GM18505 (cell line): ENCODE measurements around the gene ATP10B.
"Not testable (repeated sequence)": the region's sequence is repeated elsewhere in the genome, so short reads cannot be mapped to it uniquely, and the experiment has no call there.

Source experiments
- ATAC-seq: cut with Tn5 transposase; IDR thresholded peaks from one replicate; pipeline ENCODE4 v1.9.1; 2021; ENCODE audit not compliant: unreplicated experiment
- POLR2A ChIP-seq: IDR thresholded peaks from 4 replicates; pipeline ENCODE4 v1.6.1; 2011; ENCODE audit warnings: borderline replicate concordance; ENCODE audit not compliant: insufficient read depth, insufficient read length; ENCODE audit errors: extremely low read depth

ATP10B gene

GRCh38 chr5:160844177-160844576 lies 7.8 kb downstream of the ATP10B start:
- no peak for TF ChIP-seq POLR2A
- no peak for ATAC-seq

- peak; percentile 96 for ATAC-seq
- TF ChIP-seq POLR2A = no peak
Observed at GRCh38 chr5:160843240-160843639, 8.8 kb downstream of the ATP10B start.

DNA sequence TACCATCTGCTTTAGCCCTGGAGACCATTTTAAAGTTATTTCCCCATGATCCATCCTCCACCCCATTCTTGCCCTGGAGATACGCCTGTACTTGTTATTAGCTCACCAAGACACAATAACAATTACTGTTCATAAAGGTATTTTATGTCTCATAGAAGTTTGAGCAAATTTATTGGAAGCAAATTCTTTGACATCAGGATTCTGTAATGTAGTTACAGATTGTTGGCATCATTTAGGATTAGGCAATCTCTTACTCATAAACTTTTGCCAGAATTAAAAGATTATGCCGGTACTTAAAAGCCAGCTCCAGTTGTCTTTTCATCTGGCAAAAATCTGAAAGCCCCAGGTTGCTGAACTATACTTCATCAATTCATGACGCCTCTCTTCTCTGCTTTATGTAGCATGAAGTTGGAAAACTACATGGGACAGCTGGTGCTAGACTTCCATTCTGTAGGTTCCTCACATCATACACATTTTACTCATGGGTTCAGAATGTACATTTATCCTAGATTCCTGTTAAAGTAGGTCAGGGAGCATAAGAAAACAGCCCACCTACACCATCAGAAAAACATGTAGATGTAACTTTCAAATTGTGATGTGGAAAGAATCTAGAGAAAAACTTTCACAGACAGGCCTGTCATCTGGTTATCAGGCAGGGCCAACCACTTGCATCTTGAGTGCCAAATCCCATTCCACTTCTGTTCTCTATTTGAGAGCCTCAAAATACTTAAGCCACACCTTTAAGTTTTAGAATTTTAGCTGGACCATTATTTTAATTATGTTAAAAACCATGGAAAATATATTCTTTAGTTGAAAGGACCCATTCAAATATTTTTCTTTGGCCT lies 14.0 kb downstream of the ATP10B start:
- no peak for TF ChIP-seq POLR2A
- ATAC-seq = no peak

DNA sequence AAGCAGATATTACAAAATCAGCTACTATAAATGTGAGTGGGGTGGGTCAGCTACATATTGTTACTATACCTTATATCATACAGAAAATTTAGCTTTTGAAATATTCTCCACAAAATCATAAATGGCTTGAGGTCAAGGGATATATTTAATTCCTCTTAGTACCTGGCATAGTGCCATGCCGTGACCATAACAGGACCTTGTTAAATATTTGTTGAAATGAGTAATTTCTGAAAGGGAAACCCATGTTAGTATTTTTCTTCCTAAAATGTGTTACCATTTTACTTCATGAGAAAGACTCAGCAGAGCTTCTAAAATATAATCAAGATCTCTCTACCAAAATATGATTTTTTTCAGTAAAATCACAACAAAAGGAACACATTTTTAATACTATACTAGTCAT lies 14.8 kb downstream of the ATP10B start:
- no peak for TF ChIP-seq POLR2A
- ATAC-seq = no peak

GRCh38 chr5:160835818-160836528 lies 16.0 kb downstream of the ATP10B start:
- no peak for TF ChIP-seq POLR2A
- peak; percentile 53 for ATAC-seq

- no peak for TF ChIP-seq POLR2A
- peak; percentile 31 for ATAC-seq
Observed at GRCh38 chr5:160835376-160835775, 16.6 kb downstream of the ATP10B start.

DNA sequence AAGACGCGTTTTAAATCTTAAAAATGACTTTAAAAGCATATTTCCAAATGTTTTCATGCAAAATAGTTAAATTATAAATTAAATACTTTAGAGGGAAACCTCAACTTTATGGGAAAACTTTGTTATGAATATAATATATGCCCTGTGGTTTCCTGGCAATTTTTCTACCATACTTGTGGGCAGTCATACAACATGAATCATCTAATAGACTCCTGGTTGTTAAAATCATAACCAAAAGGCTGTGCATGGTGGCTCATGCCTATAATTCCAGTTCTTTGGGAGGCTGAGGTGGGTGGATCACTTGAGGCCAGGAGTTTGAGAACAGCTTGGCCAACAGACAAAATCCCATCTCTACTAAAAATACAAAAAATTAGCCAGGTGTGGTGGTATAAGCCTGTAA lies 18.2 kb downstream of the ATP10B start:
- ATAC-seq = no peak
- TF ChIP-seq POLR2A = no peak

GRCh38 chr5:160831801-160832200 lies 20.2 kb downstream of the ATP10B start:
- no peak for TF ChIP-seq POLR2A
- ATAC-seq = no peak

GRCh38 chr5:160824301-160825001 lies 27.6 kb downstream of the ATP10B start:
- TF ChIP-seq POLR2A = no peak

GRCh38 chr5:160812996-160813395 lies 39.0 kb downstream of the ATP10B start:
- not testable (repeated sequence) for ATAC-seq

More at GRCh38 chr5:160824301-160825001, 27.6 kb downstream of the ATP10B start:
- ATAC-seq = no peak

GRCh38 chr5:160805376-160805775 lies 46.6 kb downstream of the ATP10B start:
- no peak for TF ChIP-seq POLR2A
- ATAC-seq = no peak

DNA sequence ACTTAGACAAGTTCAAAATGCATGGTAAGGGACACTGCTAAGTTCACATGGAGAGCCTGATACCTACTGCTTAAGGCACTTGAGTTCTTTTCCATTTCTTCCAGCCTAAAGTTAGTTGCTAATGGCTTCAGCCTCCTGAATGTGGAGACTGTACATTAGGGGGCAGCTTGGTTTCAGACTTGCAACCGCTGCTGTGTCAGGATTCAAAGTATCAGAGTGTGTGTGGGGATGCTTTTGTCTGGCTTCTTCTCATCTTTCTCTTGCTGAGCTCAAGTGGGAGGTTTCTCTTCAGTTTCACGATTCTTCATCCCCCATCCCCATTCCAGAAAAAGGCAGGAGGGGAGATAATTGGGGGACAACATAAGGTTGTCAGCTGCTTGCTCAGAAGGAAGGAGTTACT lies 49.4 kb downstream of the ATP10B start:
- no peak for TF ChIP-seq POLR2A
- no peak for ATAC-seq

DNA sequence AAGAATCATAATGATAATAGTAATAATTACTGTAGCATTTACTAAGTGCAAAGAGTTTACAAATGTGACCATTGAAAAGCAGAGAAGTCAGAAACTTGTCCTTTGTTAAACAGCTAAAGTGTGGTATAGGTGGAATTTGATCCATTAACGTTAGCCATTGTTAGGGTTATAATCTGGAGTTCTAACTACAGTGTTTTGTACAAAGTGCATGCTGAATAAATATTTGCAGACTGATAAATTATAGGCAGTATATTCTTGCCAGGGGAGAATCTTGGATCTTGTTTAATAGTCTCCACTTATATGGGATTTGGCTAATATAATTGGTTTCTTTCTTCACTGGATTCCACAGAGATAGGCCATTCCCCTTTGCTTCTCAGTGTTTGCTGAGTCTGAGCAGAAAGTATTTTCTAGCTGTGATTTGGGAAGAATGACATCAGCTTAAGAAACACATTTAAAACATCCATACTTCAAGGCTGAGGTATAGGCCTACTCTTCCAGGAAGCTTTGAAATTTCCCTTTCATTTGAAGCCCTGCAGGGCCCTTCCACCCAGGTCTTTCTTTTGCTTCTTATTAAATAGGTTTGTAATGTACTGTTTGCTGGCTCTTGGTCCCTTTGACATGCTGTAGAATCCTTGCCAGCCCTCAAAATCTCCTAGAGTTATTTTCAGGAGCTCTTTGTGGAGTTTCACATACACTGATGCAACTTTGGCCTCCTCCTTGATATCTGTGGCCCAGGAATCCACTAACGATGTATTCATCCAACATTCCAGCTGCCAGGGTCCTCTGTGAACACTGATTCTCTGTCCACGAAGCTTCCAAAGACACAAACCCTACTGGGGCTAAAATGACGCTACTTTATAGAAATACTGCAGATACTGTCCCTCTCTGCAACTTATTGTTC lies 51.4 kb downstream of the ATP10B start:
- TF ChIP-seq POLR2A = no peak
- no peak for ATAC-seq

GRCh38 chr5:160799184-160799583 lies 52.8 kb downstream of the ATP10B start:
- TF ChIP-seq POLR2A = no peak
- ATAC-seq = peak; percentile 55
